GM19397 (cell line): ENCODE data around the gene PRR12.
"Not testable (repeated sequence)": the region's sequence is repeated elsewhere in the genome, so short reads cannot be mapped to it uniquely, and the experiment has no call there.

Experiments used
- ATAC-seq: cut with Tn5 transposase; IDR thresholded peaks from one replicate; pipeline ENCODE4 v1.9.1; 2021; ENCODE audit warnings: mild to moderate bottlenecking, moderate library complexity; ENCODE audit not compliant: unreplicated experiment

PRR12 gene

GRCh38 chr19:49615861-49616260, 24.9 kb downstream of the PRR12 start:
- no peak for ATAC-seq

- ATAC-seq: no peak
These were observed 25.6 kb downstream of the PRR12 start for GRCh38 chr19:49616532-49616931.

- no peak for ATAC-seq
These were observed 26.0 kb downstream of the PRR12 start for GRCh38 chr19:49616945-49617344.

- ATAC-seq: not testable (repeated sequence)
These were observed 26.9 kb downstream of the PRR12 start for GRCh38 chr19:49617860-49618259.

GRCh38 chr19:49624967-49625910, 34.3 kb downstream of the PRR12 start:
- no peak for ATAC-seq

- ATAC-seq: no peak
These were observed 35.2 kb downstream of the PRR12 start for GRCh38 chr19:49626226-49626625.

- no peak for ATAC-seq
These were observed 38.7 kb downstream of the PRR12 start for GRCh38 chr19:49629659-49630058.

- ATAC-seq: no peak
These were observed 40.1 kb downstream of the PRR12 start for GRCh38 chr19:49631014-49631588.

GRCh38 chr19:49631610-49632192, 40.7 kb downstream of the PRR12 start:
- no peak for ATAC-seq

- no peak for ATAC-seq
These were observed 41.6 kb downstream of the PRR12 start for GRCh38 chr19:49632576-49632975.

- not testable (repeated sequence) for ATAC-seq
These were observed 42.3 kb downstream of the PRR12 start for GRCh38 chr19:49633273-49633672.

- no peak for ATAC-seq
These were observed 44.7 kb downstream of the PRR12 start for GRCh38 chr19:49635530-49636232.

- ATAC-seq: no peak
These were observed 45.4 kb downstream of the PRR12 start for GRCh38 chr19:49636233-49636932.

GRCh38 chr19:49637821-49638738, 47.1 kb downstream of the PRR12 start:
- no peak for ATAC-seq

- ATAC-seq: no peak
These were observed 48.6 kb downstream of the PRR12 start for GRCh38 chr19:49639401-49640112.

- peak; percentile 48 for ATAC-seq
These were observed 49.3 kb downstream of the PRR12 start, which contains the start of gene RRAS for GRCh38 chr19:49640113-49640898. RRAS (minus strand) TSS chr19:49640143; CDS start chr19:49640098, 45 bp downstream.

GRCh38 chr19:49641688-49642491, 50.9 kb downstream of the PRR12 start, which contains the start of gene SCAF1:
SCAF1 (plus strand) TSS chr19:49642209; CDS start chr19:49645027, 2,818 bp downstream.
- peak; percentile 62 for ATAC-seq
